ENCODE data around the gene TRIO.

TRIO gene

GRCh38 chr5:14513266-14513665, 370.1 kb downstream of the TRIO start:
- H3K9me3 ChIP-seq (ENCODE audit: control insufficient read depth, insufficient read depth, low read length), result no peaks in the 10 kb centered on the region
- WGBS (ENCODE audit: insufficient coverage, insufficient read length), result no CpG with 5 or more reads among the region's 12 CpGs
- H3K27me3 ChIP-seq (ENCODE audit: control insufficient read depth, insufficient read depth, low read length), result no peaks in the 10 kb centered on the region
- no peaks in the 10 kb centered on the region for H3K36me3 ChIP-seq (ENCODE audit: control insufficient read depth, insufficient read depth, low read length)
- no peaks in the 10 kb centered on the region for H3K4me1 ChIP-seq (ENCODE audit: control insufficient read depth, insufficient read depth, low read length)
- no peak overlapping the region for H3K4me3 ChIP-seq (ENCODE audit: low read length)
- no peak for DNase-seq (ENCODE audit: low read depth, low spot score)
- no peak overlapping the region for H3K27ac ChIP-seq (ENCODE audit: low read length)

DNA sequence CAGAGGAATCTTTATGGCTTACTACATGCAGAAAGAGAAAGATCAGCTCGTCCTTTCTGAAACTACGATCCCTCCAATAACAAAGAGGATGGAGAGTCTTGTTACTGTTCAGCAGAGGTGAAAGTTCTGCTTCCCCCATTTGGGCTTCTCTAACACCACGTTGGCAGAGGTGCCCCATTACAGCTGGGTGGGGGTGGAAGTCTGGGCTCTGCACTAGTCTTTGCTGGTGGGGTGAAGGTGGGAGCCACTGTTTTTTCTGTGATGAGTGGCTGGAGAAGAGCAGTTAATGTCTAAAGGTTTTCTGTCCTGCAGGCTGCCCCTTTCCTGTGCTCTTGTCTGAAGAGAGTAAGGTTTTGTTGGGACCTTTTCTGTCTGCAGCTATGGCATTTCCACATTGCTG, 373.8 kb downstream of the TRIO start:
- Histone ChIP-seq H3K27me3 (ENCODE audit: control insufficient read depth, insufficient read depth, low read length) (no peaks in the 10 kb centered on the region), H3K4me1 (ENCODE audit: control insufficient read depth, insufficient read depth, low read length) (no peaks in the 10 kb centered on the region), H3K4me3 (ENCODE audit: low read length) (no peak overlapping the region), H3K9me3 (ENCODE audit: control insufficient read depth, insufficient read depth, low read length) (no peaks in the 10 kb centered on the region), H3K27ac (ENCODE audit: low read length) (no peak overlapping the region), H3K36me3 (ENCODE audit: control insufficient read depth, insufficient read depth, low read length) (no peaks in the 10 kb centered on the region)
- DNase-seq (ENCODE audit: low read depth, low spot score), result no peak
- WGBS (ENCODE audit: insufficient coverage, insufficient read length), result no CpG with 5 or more reads among the region's 3 CpGs

- no peak overlapping the region for H3K27ac ChIP-seq (ENCODE audit: low read length)
Observed at GRCh38 chr5:14518638-14519037, 375.5 kb downstream of the TRIO start.

GRCh38 chr5:14521748-14522147, 378.6 kb downstream of the TRIO start:
- DNase-seq (ENCODE audit: low read depth, low spot score), result no peak
- WGBS (ENCODE audit: insufficient coverage, insufficient read length), result no CpG with 5 or more reads among the region's 10 CpGs
- no peaks in the 10 kb centered on the region for H3K27me3 ChIP-seq (ENCODE audit: control insufficient read depth, insufficient read depth, low read length)
- no peak overlapping the region for H3K4me3 ChIP-seq (ENCODE audit: low read length)
- no peaks in the 10 kb centered on the region for H3K36me3 ChIP-seq (ENCODE audit: control insufficient read depth, insufficient read depth, low read length)
- no peaks in the 10 kb centered on the region for H3K9me3 ChIP-seq (ENCODE audit: control insufficient read depth, insufficient read depth, low read length)
- H3K27ac ChIP-seq (ENCODE audit: low read length), result no peak overlapping the region
- no peaks in the 10 kb centered on the region for H3K4me1 ChIP-seq (ENCODE audit: control insufficient read depth, insufficient read depth, low read length)

More at GRCh38 chr5:14518638-14519037, 375.5 kb downstream of the TRIO start:
- Histone ChIP-seq H3K9me3 (ENCODE audit: control insufficient read depth, insufficient read depth, low read length) (no peaks in the 10 kb centered on the region), H3K4me3 (ENCODE audit: low read length) (no peak overlapping the region), H3K4me1 (ENCODE audit: control insufficient read depth, insufficient read depth, low read length) (no peaks in the 10 kb centered on the region), H3K36me3 (ENCODE audit: control insufficient read depth, insufficient read depth, low read length) (no peaks in the 10 kb centered on the region), H3K27me3 (ENCODE audit: control insufficient read depth, insufficient read depth, low read length) (no peaks in the 10 kb centered on the region)
- no CpG with 5 or more reads among the region's 7 CpGs for WGBS (ENCODE audit: insufficient coverage, insufficient read length)
- no peak for DNase-seq (ENCODE audit: low read depth, low spot score)

- no peaks in the 10 kb centered on the region for H3K4me1 ChIP-seq (ENCODE audit: control insufficient read depth, insufficient read depth, low read length)
- H3K27me3 ChIP-seq (ENCODE audit: control insufficient read depth, insufficient read depth, low read length), result no peaks in the 10 kb centered on the region
- H3K27ac ChIP-seq (ENCODE audit: low read length), result no peak overlapping the region
- WGBS (ENCODE audit: insufficient coverage, insufficient read length), result no CpG with 5 or more reads among the region's 2 CpGs
- DNase-seq (ENCODE audit: low read depth, low spot score), result no peak
- no peak overlapping the region for H3K4me3 ChIP-seq (ENCODE audit: low read length)
- no peaks in the 10 kb centered on the region for H3K36me3 ChIP-seq (ENCODE audit: control insufficient read depth, insufficient read depth, low read length)
- no peaks in the 10 kb centered on the region for H3K9me3 ChIP-seq (ENCODE audit: control insufficient read depth, insufficient read depth, low read length)
Observed at GRCh38 chr5:14522721-14523120, 379.6 kb downstream of the TRIO start.

DNA sequence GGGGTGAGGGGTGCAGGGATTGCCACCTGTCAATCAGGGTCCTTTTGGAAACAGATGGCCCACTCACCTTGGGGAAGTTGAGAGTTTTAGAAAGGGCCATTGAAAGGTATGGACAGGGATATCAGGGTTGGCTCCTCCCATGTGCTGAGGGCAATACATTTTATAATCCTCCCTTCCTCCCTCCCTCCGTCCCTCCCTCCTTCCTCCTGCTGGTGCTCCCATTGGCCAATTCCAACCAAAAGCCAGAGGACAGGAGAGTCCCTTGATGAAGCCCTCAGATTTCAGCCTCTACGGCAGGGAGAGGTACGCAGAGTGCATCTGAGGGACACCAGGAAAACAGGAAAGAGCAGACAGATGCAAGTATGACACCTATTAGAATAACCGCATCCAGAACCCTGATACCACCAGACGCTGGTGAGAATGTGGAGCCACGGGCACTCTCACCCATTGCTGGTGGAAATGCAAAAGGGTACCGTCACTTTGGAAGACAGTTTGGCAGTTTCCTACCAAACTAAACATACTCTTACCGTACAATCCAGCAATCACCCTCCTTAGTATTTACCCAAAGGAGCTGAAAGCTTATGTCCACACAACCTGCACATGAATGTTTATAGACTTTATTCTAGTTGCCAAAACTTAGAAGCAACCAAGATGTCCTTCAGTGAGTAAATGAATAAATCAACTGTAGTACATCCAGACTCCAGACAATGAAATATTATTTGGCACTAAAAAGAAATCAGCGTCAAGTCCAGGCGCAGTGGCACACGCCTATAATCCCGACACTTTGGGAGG, 380.3 kb downstream of the TRIO start:
- Histone ChIP-seq H3K36me3 (ENCODE audit: control insufficient read depth, insufficient read depth, low read length) (no peaks in the 10 kb centered on the region), H3K4me1 (ENCODE audit: control insufficient read depth, insufficient read depth, low read length) (no peaks in the 10 kb centered on the region), H3K9me3 (ENCODE audit: control insufficient read depth, insufficient read depth, low read length) (no peaks in the 10 kb centered on the region), H3K27ac (ENCODE audit: low read length) (no peak overlapping the region), H3K4me3 (ENCODE audit: low read length) (no peak overlapping the region), H3K27me3 (ENCODE audit: control insufficient read depth, insufficient read depth, low read length) (no peaks in the 10 kb centered on the region)
- WGBS (ENCODE audit: insufficient coverage, insufficient read length), result no CpG with 5 or more reads among the region's 12 CpGs
- no peak for DNase-seq (ENCODE audit: low read depth, low spot score)

- Histone ChIP-seq H3K36me3 (ENCODE audit: control insufficient read depth, insufficient read depth, low read length) (no peaks in the 10 kb centered on the region), H3K4me3 (ENCODE audit: low read length) (no peak overlapping the region), H3K9me3 (ENCODE audit: control insufficient read depth, insufficient read depth, low read length) (no peaks in the 10 kb centered on the region), H3K4me1 (ENCODE audit: control insufficient read depth, insufficient read depth, low read length) (no peaks in the 10 kb centered on the region), H3K27me3 (ENCODE audit: control insufficient read depth, insufficient read depth, low read length) (no peaks in the 10 kb centered on the region), H3K27ac (ENCODE audit: low read length) (no peak overlapping the region)
- no CpG with 5 or more reads among the region's 4 CpGs for WGBS (ENCODE audit: insufficient coverage, insufficient read length)
- no peak for DNase-seq (ENCODE audit: low read depth, low spot score)
Observed at GRCh38 chr5:14525397-14525796, 382.3 kb downstream of the TRIO start.

DNA sequence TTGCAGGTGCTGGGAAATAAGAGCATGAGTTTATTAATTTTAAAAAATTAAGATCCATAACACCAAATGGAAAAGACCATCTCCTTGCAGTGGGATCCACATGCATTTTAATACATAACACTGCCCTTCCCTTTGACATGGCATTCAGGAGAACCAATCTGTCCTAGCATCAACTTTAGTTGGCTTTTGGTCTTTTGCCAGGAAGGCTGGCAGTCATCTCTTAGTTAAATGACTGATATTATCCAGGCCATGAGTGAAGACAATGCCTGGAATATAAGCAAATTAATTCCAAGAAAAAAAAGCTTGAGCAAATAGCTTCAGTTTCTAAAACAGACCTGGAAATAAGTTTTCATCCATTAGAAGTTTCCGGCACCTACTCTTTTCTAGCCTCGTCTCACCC, 383.4 kb downstream of the TRIO start:
- WGBS (ENCODE audit: insufficient coverage, insufficient read length), result no CpG with 5 or more reads among the region's 2 CpGs
- no peaks in the 10 kb centered on the region for H3K4me1 ChIP-seq (ENCODE audit: control insufficient read depth, insufficient read depth, low read length)
- H3K4me3 ChIP-seq (ENCODE audit: low read length), result no peak overlapping the region
- no peak overlapping the region for H3K27ac ChIP-seq (ENCODE audit: low read length)
- no peak for DNase-seq (ENCODE audit: low read depth, low spot score)
- H3K36me3 ChIP-seq (ENCODE audit: control insufficient read depth, insufficient read depth, low read length), result no peaks in the 10 kb centered on the region
- no peaks in the 10 kb centered on the region for H3K9me3 ChIP-seq (ENCODE audit: control insufficient read depth, insufficient read depth, low read length)
- no peaks in the 10 kb centered on the region for H3K27me3 ChIP-seq (ENCODE audit: control insufficient read depth, insufficient read depth, low read length)

- Histone ChIP-seq H3K27me3 (ENCODE audit: control insufficient read depth, insufficient read depth, low read length) (no peaks in the 10 kb centered on the region), H3K4me1 (ENCODE audit: control insufficient read depth, insufficient read depth, low read length) (no peaks in the 10 kb centered on the region), H3K9me3 (ENCODE audit: control insufficient read depth, insufficient read depth, low read length) (no peaks in the 10 kb centered on the region), H3K4me3 (ENCODE audit: low read length) (no peak overlapping the region), H3K36me3 (ENCODE audit: control insufficient read depth, insufficient read depth, low read length) (no peaks in the 10 kb centered on the region), H3K27ac (ENCODE audit: low read length) (no peak overlapping the region)
- WGBS (ENCODE audit: insufficient coverage, insufficient read length), result no CpG with 5 or more reads among the region's 6 CpGs
- no peak for DNase-seq (ENCODE audit: low read depth, low spot score)
Observed at GRCh38 chr5:14528115-14528514, 385.0 kb downstream of the TRIO start.

DNA sequence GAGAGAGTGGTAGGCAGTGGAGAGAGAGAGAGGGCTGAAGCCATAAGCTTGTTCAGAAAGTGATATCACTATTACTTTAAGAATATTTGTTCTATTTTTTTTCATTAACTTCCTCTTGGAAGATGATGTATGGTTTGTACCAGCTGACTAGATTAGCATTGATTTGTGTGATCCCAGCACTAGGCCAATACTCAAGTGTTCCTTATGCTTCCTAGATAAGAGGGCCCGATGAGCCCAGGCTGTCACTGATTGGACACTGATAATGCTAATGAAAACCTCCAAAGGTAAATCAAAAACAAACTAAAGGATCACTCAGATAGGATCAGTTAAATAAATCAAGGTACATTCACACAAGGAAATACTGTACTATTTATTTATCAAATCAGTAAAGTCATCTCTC, 385.8 kb downstream of the TRIO start:
- WGBS (ENCODE audit: insufficient coverage, insufficient read length), result no CpG with 5 or more reads among the region's 1 CpG
- H3K27ac ChIP-seq (ENCODE audit: low read length), result no peak overlapping the region

GRCh38 chr5:14531668-14532067, 388.5 kb downstream of the TRIO start:
- WGBS (ENCODE audit: insufficient coverage, insufficient read length), result no CpG with 5 or more reads among the region's 7 CpGs
- no peak overlapping the region for H3K4me3 ChIP-seq (ENCODE audit: low read length)

More for the DNA sequence above, 385.8 kb downstream of the TRIO start:
- Histone ChIP-seq H3K4me3 (ENCODE audit: low read length) (no peak overlapping the region), H3K9me3 (ENCODE audit: control insufficient read depth, insufficient read depth, low read length) (no peaks in the 10 kb centered on the region), H3K27me3 (ENCODE audit: control insufficient read depth, insufficient read depth, low read length) (no peaks in the 10 kb centered on the region), H3K36me3 (ENCODE audit: control insufficient read depth, insufficient read depth, low read length) (no peaks in the 10 kb centered on the region), H3K4me1 (ENCODE audit: control insufficient read depth, insufficient read depth, low read length) (no peaks in the 10 kb centered on the region)
- no peak for DNase-seq (ENCODE audit: low read depth, low spot score)

More at GRCh38 chr5:14531668-14532067, 388.5 kb downstream of the TRIO start:
- Histone ChIP-seq H3K9me3 (ENCODE audit: control insufficient read depth, insufficient read depth, low read length) (no peaks in the 10 kb centered on the region), H3K27me3 (ENCODE audit: control insufficient read depth, insufficient read depth, low read length) (no peaks in the 10 kb centered on the region), H3K27ac (ENCODE audit: low read length) (no peak overlapping the region), H3K36me3 (ENCODE audit: control insufficient read depth, insufficient read depth, low read length) (no peaks in the 10 kb centered on the region), H3K4me1 (ENCODE audit: control insufficient read depth, insufficient read depth, low read length) (peaks cover 4% of the 10 kb centered on the region; the same call in 1 of the 2 replicates)
- no peak for DNase-seq (ENCODE audit: low read depth, low spot score)
